Endometrial microvascular endothelial cells (primary cell): ENCODE results near the gene IFITM2. TPM values are rescaled to one million over a fixed set of nuclear protein-coding genes. Genes with fewer than 3 reads are reported as not detected.
"Not testable (repeated sequence)": the region's sequence is repeated elsewhere in the genome, so short reads cannot be mapped to it uniquely, and the experiment has no call there.

Experiments
- in situ Hi-C: cut with HindIII; loops from 2 replicates; pipeline ENCODE4 v1.10.0; 2017; ENCODE audit warnings: low sequenced_read_pairs, low pct_unique_long_range_greater_than_20kb; ENCODE audit errors: inconsistent ontology term
- total RNA-seq: library from RNA; depleted of rRNA; stranded (reverse); fragments of >200 nt; gene quantifications from one replicate; pipeline ENCODE4 v1.2.3, GENCODE V29; 2015; ENCODE audit errors: inconsistent ontology term

IFITM2 gene
- total RNA-seq = 233 TPM

- in situ Hi-C loops = not testable (repeated sequence)
These were observed at the start of gene IFITM2 for GRCh38 chr11:307766-308708. Gene IFITM2 (plus strand): TSS chr11:307816. CDS start chr11:308193, 377 bp downstream.

- in situ Hi-C loops = no loop called here
These were observed 48.2 kb upstream of the IFITM2 start for GRCh38 chr11:259413-259812.

GRCh38 chr11:261624-262023 is 46.0 kb upstream of the IFITM2 start:
- in situ Hi-C loops = no loop called here

GRCh38 chr11:266676-267439 is 40.8 kb upstream of the IFITM2 start:
- in situ Hi-C loops = no loop called here

- in situ Hi-C loops = no loop called here
These were observed 40.1 kb upstream of the IFITM2 start for GRCh38 chr11:267491-267994.

- in situ Hi-C loops = not testable (repeated sequence)
These were observed 38.9 kb upstream of the IFITM2 start for GRCh38 chr11:268716-269145.

GRCh38 chr11:269146-269890 is 38.3 kb upstream of the IFITM2 start:
- in situ Hi-C loops = no loop called here

- in situ Hi-C loops = no loop called here
These were observed 36.9 kb upstream of the IFITM2 start for GRCh38 chr11:270451-271318.

GRCh38 chr11:271319-271715 is 36.3 kb upstream of the IFITM2 start:
- in situ Hi-C loops = no loop called here

GRCh38 chr11:272195-272930 is 35.3 kb upstream of the IFITM2 start:
- in situ Hi-C loops = no loop called here

GRCh38 chr11:272931-273198 is 34.8 kb upstream of the IFITM2 start:
- in situ Hi-C loops = no loop called here

- in situ Hi-C loops = no loop called here
These were observed 31.4 kb upstream of the IFITM2 start for GRCh38 chr11:276219-276618.

- in situ Hi-C loops = no loop called here
These were observed 29.3 kb upstream of the IFITM2 start, which contains the start of gene NLRP6 for GRCh38 chr11:278001-278951. Gene NLRP6 (plus strand): TSS chr11:278407. CDS start chr11:278570, 163 bp downstream.

GRCh38 chr11:279040-279965 is 28.3 kb upstream of the IFITM2 start:
- in situ Hi-C loops = no loop called here

- in situ Hi-C loops = no loop called here
These were observed 27.5 kb upstream of the IFITM2 start for GRCh38 chr11:279966-280705.
